COLO829 (cell line): ENCODE data around the gene TMEM167B.

Experiments
- DNase-seq: peaks from one replicate; pipeline ENCODE4 v3.0.0; 2012; ENCODE audit warnings: low spot score

The TMEM167B gene

DNA sequence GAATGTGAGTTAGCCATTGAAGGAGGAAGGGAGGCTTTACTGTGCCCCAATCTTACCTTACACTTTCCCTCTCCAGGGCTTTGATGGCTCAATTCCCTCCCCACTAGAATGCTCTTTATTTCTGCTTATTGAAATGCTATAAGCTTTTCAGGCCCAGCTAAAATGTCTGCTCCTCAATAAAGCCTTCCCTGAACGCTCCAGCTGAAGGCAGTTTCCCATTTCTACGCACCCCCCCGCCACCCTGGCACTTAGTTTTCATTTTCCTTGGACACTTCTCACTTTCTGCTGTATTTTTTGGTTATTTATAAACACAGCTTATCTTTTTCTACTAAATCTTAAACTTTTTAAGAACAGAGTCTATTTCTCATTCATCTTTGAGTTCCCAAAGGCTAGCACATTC, 7.1 kb upstream of the TMEM167B start:
- no peak for DNase-seq

DNA sequence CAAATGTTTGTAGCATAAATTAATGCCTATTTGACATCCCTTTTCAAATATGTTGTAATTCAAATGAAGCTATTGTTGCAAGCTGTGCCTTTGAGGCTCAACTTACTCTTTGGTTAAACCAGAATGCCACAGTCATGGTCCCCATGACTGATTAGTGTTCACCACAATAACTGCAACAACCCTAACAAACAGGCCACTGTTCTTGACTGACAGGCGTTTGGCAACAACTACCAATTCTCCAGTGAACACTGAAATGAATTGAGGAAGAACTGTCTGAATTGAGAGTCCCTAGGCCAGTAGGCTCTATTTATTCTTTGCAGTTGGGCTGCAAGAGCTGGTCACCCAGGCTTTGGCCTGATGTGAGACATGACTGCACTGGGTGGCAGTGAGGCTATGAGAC, 6.6 kb upstream of the TMEM167B start:
- DNase-seq = peak; percentile 88

DNA sequence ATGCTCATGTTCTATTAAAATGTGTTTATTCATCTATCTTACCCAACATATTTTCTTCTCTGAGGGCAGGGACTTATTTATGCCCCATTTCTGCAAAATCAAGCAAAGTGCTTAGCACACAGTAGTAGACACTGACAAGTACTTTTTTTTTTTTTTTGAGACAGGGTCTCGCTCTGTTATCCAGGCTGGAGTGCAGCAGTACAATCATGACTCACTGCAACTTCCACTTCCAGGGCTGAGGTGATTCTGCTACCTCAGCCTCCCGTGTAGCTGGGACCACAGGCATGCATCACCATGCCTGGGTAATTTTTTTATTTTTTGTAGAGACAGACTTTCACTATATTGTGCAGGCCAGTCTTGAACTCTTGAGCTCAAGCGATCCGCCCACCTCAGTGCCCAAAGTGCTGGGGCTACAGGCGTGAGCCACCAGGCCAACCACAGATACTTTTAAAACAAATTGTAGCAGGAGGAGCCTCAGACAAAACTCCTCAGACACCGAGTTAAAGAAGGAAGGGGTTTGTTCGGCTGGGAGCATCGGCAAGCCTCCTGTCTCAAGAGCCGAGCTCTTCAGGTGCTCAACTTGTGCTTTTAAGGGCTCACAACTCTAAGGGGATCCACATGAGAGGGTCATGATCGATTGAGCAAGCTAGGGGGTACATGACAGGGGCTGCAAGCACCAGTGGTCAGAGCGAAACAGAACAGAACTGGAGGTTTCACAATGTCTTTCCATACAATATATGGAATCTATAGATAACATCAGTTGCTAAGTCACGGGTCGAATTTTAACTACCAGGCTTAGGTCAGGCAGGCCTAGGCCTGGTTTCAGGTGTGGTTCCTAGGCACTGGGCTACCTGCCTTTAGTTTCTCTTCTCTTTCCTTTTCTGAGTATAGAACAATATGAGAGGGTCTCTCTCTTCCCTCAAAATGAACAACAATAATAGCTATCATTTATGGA, 5.7 kb upstream of the TMEM167B start:
- DNase-seq = no peak

DNA sequence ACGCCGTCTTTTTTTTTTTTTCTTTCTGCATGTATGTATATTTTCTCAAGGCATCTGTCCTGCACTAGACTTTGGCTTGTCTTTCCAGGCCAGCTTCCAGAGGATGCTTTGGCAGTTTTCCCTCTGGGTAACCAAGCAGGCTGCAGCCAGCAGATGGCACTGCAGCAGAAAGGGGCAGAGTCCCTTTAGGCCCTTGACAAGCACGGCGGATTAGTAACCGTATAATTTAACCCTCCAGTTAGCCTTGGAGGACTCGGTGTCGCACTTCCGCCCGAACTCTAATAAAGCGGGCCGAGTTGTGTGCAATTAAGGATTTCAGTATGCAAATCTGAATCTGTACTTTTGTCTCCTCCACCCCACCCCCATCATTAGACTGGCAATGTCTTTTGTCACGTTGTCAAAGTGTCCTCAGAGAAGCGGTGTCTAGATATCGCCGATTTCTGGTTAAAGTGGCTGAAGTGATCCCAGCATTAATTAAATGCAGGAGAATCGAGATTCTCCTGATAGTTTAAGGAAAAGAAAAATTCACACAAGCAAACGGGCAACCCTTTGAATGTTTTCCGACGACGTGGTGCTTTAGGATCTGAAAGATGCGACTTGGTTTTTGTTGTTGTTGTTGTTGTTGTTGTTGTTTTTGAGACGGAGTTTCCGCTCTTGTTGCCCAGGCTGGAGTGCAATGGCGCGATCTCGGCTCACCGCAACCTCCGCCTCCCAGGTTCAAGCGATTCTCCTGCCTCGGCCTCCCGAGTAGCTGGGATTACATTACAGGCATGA, 1.1 kb upstream of the TMEM167B start:
- peak; percentile 78 for DNase-seq

DNA sequence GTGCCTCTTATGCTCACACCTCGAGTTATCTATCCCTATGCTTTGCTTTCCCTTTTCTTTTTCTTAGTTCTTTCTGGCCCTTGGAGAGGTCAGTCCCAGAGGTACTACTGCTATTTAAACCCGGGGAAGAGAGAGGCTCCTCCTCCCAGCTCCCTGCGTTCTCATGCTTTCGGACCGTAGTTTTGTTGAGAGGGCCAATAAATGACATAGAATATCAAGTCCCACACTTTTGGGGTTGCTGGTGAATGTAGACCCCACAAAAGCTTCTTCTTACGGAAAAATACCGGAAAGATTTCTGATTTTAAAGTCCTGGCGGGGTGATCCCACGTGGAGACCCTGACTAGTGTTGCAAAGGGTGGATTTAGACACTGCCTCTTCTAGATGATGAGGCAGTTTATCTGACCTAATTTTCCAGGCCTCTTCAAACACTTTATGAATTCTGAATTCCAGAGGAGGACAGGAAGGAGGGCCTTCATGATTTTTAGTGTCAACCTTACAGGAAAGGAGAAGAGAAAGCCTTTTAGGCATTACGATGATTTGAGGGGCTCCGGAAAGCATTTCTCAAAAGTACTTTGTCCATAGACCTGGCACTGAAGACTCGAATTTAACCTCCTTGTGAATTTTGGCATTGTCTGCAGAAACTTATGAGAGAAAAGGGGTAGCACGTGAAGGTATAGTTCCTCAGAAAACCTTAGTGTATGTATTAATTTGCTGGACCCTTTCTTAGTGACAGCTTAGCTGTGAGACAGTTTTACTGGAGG, 694 bp downstream of the TMEM167B start:
- no peak for DNase-seq

DNA sequence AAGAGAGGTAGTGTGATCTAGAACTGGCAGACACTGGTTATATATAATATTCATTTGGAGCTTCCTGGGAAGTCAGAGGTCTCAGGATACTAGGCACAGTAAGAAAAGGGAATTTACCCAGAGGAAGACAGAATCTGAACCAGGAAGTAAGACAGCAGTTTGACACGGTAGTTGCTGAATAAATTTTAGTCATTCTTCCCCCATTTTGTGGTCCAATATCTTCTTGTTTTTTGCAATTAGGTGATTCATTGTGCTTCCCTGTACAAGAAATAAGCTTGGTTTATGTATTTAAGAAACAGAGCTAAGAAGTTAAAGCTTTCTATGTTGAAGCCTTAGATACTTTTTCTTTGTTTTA, 1.3 kb downstream of the TMEM167B start:
- no peak for DNase-seq

DNA sequence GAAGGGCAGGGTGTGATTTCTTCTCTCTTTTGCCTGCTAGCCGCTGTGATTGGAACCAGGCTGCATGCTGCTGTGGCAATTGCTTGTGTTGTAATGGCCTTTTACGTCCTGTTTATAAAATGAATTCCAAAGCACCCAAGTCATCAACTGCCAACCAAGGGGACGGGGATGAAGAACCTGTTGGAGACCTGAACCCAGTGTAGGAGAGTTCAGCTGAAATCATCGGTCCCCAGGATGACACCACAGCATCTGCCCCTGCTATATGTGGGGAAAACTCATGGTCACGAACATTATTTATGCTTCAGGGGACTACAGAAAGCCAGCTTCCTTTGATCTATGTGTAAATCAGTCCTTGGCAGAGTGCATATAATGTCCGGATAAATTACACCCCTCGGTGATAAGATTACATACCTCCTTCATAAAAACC, 3.8 kb downstream of the TMEM167B start:
- no peak for DNase-seq

DNA sequence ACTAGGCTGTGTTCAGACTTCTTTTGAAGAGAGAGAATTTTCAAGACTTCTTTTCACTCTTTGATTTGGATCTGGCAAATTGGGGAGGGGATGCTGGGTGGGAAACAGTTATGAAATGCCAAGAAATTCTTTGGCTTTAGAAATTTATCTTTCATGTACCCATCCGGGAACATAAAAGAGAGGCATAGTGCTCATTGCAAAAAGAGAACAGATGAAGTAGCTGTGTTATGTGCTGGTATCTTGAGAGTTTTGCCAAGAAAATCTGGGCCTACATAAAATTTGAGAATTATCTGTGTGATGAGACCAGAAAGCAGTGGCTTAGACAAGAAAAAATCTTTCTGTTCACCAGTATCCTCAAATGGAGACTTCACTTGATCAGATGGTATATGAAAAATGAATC, 4.3 kb downstream of the TMEM167B start:
- DNase-seq = no peak

DNA sequence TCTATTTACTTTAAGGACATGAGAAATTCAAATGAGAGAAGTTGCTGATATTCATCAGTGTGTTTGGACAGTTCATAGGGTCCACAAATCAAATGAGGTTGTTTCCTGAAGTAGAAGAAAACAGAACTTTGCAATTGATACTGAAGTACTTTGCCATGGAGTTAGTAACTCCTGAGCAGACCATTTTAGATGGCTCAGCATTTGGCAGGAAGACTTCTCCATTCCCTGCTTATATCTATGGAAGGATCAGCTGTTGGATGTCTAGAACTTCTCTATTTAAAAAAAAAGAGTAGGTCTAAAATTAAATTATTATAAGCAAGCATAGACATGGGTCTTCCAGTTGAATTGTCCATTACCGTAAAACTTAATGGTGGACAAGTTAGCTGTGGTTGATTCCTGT, 5.1 kb downstream of the TMEM167B start:
- no peak for DNase-seq

DNA sequence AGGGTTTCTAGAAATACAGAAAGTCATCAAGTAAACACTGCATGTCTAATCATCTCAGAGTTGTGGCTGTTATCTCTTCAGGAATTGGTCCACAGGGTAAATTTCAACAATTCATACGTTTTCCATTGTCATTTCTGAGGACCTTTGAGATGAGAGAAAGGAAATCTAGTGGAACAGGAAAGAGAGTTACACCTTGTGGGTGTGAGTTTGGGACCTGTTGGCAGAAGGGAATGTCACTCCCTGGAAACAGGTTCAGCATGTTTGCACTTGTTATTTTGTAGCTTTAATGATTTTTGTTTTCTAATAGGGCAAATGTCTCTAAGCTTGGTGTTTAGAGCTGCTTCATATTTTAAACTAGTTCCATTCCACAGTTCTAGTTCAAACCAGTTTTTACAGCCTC, 5.6 kb downstream of the TMEM167B start:
- no peak for DNase-seq

DNA sequence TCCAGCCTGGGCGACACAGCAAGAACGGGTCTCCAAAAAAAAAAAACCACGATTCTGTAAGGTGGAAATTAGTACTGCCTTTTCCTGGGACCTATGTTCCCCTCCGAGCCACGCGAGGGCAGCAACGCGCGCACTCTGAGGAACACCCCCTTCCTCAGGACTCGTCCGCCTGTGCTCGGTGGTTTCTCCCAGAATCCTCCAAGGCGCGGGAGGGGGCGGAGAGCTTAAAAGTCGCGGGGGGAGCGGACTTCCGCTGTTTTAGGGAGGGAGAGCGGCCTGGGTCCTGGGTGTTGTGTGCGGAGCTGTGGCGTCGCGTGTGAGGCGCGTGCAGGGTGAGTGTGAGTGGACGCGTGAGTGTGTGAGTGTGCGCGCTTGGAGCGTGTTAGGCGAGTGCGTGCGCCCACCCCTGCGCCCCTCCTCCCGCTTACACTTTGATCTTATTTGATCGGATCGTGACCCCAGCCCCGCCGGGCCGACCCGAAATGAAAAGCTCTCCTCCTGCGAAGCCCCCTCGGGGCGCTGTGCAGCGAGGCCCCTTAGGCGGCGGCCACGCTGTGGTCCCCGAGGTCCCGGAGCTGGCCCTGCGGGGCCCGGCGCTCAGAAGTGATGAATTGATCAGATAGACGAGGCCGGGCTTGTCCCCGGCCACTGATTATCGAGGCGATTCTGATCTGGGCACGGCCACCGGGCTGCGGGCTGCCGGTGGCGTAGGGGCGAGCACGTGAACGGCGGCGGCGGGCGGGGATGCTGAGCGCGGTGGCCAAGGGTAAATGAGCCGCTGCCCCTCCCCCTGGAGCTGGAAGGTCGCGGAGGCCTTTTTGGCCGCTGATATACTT, 9.6 kb downstream of the TMEM167B start:
- peak; percentile 80 for DNase-seq

DNA sequence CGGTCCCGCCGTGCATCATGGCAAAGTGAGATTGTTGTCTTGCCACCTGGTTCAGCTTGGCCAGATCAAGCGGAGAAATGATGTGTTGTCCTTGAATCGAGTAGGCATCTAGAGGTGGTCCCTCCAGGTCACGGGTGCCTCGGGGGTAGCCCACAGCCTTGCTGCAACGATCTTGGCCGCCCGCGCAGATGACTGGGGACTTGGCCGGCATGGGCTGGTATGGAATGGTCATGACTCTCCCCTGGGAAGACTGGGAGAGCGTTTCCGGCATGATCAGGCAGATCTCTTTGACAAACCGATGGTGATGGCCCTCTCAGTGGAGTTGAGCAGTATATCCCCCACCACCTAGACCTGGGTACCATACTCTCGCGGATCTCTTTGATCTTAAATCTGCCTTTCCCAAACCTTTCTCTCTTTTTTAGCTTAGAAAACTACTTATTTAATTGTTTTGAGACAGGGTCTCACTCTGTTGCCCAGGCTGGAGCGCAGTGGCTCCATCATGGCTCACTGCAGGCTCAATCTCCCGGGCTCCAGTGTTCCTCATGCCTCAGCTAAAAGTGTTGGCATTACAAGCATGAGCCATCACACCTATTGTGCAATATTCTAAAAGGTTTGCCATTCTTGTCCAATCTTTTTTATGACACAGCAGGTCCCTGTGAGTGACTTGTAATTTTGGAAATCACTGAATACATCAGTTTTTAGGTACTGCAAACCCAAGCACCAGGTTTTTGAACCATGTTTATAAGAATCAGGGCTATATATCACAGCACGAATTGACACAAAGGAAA, 14.0 kb downstream of the TMEM167B start:
- DNase-seq = no peak

DNA sequence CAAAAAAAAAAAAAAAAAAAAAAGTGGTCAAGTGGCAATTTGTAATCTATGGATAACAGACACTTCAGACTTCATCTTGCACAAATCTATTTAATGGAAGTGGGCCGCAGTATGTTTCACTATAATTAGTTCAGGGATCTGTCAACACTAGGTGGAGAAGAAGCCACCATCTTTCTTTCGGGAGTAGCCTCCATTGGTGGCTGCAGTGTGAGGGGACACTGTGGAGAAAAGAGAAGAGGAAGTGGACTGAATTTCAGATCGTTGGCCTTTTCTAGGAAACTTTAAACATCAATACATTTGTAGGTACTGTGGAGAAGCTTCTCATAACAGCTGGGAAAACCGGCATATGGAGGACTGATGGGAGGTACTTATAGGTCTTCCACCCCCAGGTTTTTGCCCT, 15.3 kb downstream of the TMEM167B start:
- DNase-seq = no peak

DNA sequence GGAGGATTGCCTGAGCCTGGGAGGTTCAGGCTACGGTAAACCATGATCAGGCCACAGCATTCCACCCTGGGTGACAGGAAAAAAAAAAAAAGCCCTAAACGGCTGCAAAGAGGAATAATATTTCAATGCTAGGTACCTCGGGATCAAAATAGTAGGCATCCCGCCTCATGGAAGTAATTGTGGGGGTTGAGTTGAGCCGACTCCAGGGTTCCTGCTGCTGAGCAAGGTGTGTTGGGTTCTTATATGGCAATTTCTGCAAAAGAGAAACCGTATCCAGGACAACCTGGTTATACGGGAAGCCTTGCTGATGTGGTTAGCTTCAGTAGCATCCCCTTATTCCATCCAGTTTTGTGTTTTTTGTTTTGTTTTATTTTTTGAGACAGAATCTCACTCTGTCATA, 17.2 kb downstream of the TMEM167B start:
- DNase-seq = no peak

DNA sequence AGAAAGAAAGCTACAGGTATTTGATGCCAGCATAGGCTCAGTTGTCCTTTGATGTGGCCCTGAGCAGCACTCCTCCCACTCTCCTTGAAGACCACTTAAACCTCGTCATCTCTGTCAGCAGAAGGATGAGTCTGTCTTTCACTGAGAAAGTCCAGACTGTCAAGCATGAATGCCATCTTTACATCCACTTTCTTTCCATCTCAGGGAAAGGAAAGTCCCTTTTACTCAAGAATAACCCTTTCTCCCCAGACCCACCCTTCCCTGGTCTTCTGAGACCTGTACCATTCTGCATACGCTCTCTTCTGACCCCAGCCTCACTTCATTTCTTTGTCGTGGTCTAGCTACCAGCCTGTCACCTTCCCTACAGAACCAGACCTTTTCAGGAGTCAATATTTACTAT, 19.3 kb downstream of the TMEM167B start:
- DNase-seq = no peak

DNA sequence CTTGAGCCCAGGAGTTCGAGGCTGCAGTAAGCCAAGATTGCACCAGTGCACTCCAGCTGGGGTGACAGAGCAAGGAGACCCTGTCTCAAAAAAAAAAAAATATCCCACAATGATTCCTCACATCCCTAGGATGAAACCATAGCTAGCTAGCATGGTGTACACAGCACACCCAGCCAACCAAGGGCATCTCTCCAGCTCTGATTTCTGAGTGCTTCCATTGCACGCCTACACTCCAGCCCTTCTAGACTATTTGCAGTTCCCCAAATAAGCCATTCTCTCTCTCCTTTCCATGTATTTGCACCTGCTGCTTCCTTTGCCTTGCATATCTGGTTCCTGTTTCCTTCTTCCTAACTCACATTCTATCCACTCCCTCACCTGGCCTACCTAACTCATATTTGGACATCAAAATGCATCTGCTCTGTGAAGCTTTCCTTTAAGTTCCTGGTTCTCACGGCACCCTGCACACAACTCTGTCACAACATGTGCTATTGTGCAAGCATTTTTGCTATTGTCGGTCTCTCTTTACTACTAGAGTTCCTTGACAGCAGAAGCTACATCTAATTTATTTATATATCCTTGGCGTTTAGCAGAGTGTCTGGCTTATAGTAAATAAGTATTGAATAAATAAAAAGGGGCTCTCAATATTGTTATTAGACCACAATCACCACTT, 21.0 kb downstream of the TMEM167B start:
- no peak for DNase-seq

DNA sequence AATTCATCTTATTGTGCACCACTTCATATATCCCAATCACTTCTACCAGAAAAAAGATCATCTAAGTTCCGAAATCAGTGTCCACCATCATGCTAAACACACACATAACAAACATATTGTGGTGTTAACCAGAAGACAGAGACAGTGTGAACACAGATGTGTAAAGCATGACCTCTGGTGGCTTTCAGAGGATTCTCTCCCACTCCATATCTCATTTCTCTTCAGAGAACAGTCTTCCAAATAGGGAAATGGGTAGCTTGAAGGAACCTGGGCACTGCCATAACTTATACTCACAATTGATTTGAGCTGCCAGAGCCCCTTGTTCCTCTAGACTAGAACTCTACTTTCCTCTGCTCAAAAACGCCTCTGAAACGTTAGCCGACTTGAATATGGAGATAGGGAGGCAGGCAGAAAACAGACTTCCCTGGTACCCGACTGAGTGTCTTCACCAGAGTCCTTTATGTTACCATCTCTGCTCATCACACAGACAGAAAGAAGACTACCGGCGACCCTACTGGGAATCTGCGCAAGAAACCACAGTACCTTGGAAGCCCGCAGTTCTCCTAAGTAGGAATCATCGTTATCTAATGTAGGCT, 21.6 kb downstream of the TMEM167B start:
- peak; percentile 15 for DNase-seq

DNA sequence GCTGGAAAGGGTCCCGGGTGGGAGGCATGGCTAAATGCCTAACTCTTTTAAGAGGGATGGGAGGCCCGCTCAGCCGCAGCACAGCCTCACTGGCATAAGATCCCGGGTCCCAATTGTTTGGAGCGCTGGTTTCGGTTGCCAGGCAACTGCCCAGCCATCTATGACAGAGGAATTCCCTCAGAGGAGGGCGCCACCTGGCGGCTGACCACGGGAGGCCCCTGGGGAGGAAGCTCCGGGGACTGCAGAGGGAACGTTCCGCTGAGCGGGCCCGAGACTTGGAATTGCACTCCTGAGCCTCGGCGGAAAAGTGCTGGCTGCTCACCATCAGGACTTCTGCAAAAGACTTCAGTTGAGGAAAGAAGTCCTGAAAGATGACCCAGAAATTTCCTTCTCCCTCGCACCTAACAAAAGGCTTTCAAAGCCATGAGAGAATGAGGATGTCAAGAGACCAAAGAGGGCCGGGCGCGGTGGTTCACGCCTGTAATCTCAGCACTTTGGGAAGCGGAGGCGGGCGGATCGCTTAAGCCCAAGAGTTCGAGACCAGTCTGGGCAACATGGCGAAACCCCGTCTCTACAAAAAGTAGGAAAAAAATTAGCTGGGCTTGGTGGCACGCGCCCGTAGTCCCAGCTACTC, 22.2 kb downstream of the TMEM167B start:
- DNase-seq = peak; percentile 70

DNA sequence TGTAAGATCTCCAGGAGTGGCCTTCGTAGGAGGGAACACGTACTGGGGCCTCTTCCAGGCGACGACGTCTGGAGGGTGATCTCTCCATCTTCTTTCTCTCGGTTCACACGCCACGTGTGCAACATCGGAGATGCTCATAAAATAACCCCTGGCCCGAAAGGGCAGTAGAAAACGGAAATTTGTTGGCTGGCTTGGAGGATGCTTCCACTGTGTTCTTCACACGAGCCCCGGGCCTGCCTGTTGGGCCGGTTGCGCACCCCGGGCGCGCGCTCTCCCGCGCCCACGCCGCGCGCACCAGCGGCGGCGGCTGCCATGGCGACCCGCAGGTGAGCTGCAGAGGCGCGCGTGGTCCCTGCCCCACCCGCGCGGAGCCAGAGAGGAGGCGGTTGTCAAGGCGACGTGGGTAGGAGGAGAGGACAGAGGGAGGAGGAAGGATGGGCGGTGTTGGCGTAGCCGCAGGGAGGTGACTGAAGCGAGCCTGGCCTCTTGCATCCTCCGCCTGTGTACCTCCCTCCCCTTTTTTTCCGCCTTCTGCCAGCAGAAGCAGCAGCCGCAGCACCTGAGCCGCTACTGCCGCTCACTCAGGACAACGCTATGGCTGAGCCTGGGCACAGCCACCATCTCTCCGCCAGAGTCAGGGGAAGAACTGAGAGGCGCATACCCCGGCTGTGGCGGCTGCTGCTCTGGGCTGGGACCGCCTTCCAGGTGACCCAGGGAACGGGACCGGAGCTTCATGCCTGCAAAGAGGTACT, 23.2 kb downstream of the TMEM167B start, which contains the start of gene ELAPOR1:
TSS of gene ELAPOR1 (plus strand) at position 526 of the 752 bp plus-strand sequence. CDS start at position 595, 69 bp downstream.
- DNase-seq = no peak
